ENCODE data around the gene NR6A1.
A peak's percentile ranks its signal among the peaks of the same experiment; 100 is the strongest.

The NR6A1 gene

DNA sequence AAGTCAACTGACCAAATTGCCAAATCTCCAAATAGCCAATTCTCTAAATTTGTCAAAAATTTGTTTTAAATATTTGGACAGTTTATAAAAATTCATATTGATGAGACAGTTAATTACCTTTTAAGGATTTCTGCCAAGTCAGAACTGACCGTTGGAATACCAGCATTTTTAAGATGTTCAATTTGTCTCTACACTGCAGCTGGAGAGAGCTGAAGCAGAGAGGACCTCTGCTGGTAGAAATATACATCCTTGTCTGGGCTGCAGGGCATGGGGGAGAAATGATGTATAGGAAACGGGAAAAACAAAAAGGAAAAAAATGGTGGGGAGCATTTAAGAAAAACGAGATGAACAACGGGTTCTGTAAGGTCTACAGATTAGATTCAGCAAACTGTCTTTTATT, 16.8 kb downstream of the NR6A1 start:
- Histone ChIP-seq H3K4me1 (ENCODE audit: control insufficient read depth, insufficient read depth, low read length) (peaks cover 34% of the 10 kb centered on the region), H3K4me3 (ENCODE audit: low read depth, low read length) (no peak overlapping the region), H3K36me3 (ENCODE audit: control insufficient read depth in 2 of 2, insufficient read depth in 1 of 2, low read length in 2 of 2) (no peaks in the 10 kb centered on the region), H3K9me3 (ENCODE audit: control insufficient read depth, insufficient read depth, low read depth, low read length) (no peaks in the 10 kb centered on the region), H3K27ac (ENCODE audit: extremely low read depth, low read depth, low read length) (no peak overlapping the region)
- POLR2A ChIA-PET, result interaction anchor here (0.5 kb wide), 1 partner anchor 843 kb away, joined by 4 read pairs; no protein-coding TSS in a partner anchor
- CTCF ChIA-PET, result interaction anchor here (0.7 to 4.6 kb wide), 7 partner anchors 15 to 203 kb away, joined by 3 to 22 read pairs (median 4); no protein-coding TSS in a partner anchor
- TF ChIP-seq MYNN (tag by site-specific recombination; IDR thresholded peaks at IDR 0.05; ENCODE audit: borderline replicate concordance) (no peak), ZNF2 (tag by site-specific recombination; IDR thresholded peaks at IDR 0.05) (peak; percentile 60; the same call in 1 of the 2 replicates), PRDM1 (tag by site-specific recombination; IDR thresholded peaks at IDR 0.05) (0 out of 2 replicates have a peak, but pooled peaks have one; percentile 16), ZNF654 (tag by site-specific recombination; IDR thresholded peaks at IDR 0.05; ENCODE audit: low read depth) (peak; percentile 61)
- TF ChIP-seq, protein P1, sequence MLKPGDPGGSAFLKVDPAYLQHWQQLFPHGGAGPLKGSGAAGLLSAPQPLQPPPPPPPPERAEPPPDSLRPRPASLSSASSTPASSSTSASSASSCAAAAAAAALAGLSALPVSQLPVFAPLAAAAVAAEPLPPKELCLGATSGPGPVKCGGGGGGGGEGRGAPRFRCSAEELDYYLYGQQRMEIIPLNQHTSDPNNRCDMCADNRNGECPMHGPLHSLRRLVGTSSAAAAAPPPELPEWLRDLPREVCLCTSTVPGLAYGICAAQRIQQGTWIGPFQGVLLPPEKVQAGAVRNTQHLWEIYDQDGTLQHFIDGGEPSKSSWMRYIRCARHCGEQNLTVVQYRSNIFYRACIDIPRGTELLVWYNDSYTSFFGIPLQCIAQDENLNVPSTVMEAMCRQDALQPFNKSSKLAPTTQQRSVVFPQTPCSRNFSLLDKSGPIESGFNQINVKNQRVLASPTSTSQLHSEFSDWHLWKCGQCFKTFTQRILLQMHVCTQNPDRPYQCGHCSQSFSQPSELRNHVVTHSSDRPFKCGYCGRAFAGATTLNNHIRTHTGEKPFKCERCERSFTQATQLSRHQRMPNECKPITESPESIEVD (tag by site-specific recombination; IDR thresholded peaks at IDR 0.05), result peak; percentile 50; the same call in 1 of the 2 replicates

DNA sequence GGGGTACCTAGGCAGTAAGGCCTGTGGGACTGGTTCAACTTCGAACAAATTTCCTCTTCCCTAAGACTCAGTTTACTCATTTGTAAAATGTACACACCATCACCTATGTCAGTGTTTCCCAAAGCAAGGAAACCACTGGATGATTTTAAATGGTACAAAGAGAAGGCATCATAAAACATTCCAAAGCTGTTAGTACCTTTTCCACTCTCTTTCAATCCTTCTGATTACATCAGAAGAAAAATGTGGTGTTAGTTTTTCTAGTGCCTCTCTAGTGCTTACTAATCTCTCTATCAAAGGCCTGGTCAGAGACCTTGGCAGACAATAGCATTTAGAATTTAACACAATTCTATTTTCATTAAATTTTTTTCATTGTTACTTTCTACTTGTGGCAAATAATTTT, 18.1 kb downstream of the NR6A1 start:
- Histone ChIP-seq H3K4me3 (ENCODE audit: low read depth, low read length) (no peak overlapping the region), H3K36me3 (ENCODE audit: control insufficient read depth in 2 of 2, insufficient read depth in 1 of 2, low read length in 2 of 2) (no peaks in the 10 kb centered on the region), H3K4me1 (ENCODE audit: control insufficient read depth, insufficient read depth, low read length) (peaks cover 22% of the 10 kb centered on the region), H3K27ac (ENCODE audit: extremely low read depth, low read depth, low read length) (no peak overlapping the region), H3K9me3 (ENCODE audit: control insufficient read depth, insufficient read depth, low read depth, low read length) (no peaks in the 10 kb centered on the region)
- ChIA-PET POLR2A (no interaction called here), CTCF (interaction anchor here (0.6 to 4.6 kb wide), 10 partner anchors 11 to 241 kb away, joined by 3 to 22 read pairs (median 6); no protein-coding TSS in a partner anchor)
- TF ChIP-seq, protein P2, sequence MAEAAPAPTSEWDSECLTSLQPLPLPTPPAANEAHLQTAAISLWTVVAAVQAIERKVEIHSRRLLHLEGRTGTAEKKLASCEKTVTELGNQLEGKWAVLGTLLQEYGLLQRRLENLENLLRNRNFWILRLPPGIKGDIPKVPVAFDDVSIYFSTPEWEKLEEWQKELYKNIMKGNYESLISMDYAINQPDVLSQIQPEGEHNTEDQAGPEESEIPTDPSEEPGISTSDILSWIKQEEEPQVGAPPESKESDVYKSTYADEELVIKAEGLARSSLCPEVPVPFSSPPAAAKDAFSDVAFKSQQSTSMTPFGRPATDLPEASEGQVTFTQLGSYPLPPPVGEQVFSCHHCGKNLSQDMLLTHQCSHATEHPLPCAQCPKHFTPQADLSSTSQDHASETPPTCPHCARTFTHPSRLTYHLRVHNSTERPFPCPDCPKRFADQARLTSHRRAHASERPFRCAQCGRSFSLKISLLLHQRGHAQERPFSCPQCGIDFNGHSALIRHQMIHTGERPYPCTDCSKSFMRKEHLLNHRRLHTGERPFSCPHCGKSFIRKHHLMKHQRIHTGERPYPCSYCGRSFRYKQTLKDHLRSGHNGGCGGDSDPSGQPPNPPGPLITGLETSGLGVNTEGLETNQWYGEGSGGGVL (tag by site-specific recombination; IDR thresholded peaks at IDR 0.05), result no peak
- TF ChIP-seq ZNF354C (tag by site-specific recombination; IDR thresholded peaks at IDR 0.05; ENCODE audit: borderline replicate concordance, low read depth) (no peak), ZNF654 (tag by site-specific recombination; IDR thresholded peaks at IDR 0.05; ENCODE audit: low read depth) (no peak), ZNF274 (IDR thresholded peaks at IDR 0.05; ENCODE audit: low read length) (no peak), ZNF274 (tag by site-specific recombination; IDR thresholded peaks at IDR 0.05; ENCODE audit: borderline replicate concordance) (no peak), IKZF3 (tag by site-specific recombination; IDR thresholded peaks at IDR 0.05) (peak; percentile 65), TCF7L2 (IDR thresholded peaks at IDR 0.05; ENCODE audit: borderline replicate concordance, low read depth, low read length) (peak; percentile 32; the same call in 1 of the 2 replicates), PRDM1 (tag by site-specific recombination; IDR thresholded peaks at IDR 0.05) (peak; percentile 40; the same call in 1 of the 2 replicates)
- TF ChIP-seq, protein P3, sequence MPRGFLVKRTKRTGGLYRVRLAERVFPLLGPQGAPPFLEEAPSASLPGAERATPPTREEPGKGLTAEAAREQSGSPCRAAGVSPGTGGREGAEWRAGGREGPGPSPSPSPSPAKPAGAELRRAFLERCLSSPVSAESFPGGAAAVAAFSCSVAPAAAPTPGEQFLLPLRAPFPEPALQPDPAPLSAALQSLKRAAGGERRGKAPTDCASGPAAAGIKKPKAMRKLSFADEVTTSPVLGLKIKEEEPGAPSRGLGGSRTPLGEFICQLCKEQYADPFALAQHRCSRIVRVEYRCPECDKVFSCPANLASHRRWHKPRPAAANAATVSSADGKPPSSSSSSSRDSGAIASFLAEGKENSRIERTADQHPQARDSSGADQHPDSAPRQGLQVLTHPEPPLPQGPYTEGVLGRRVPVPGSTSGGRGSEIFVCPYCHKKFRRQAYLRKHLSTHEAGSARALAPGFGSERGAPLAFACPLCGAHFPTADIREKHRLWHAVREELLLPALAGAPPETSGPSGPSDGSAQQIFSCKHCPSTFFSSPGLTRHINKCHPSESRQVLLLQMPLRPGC (tag by site-specific recombination; IDR thresholded peaks at IDR 0.05), result no peak
- TF ChIP-seq, protein P1 (tag by site-specific recombination; IDR thresholded peaks at IDR 0.05), result peak; percentile 81

DNA sequence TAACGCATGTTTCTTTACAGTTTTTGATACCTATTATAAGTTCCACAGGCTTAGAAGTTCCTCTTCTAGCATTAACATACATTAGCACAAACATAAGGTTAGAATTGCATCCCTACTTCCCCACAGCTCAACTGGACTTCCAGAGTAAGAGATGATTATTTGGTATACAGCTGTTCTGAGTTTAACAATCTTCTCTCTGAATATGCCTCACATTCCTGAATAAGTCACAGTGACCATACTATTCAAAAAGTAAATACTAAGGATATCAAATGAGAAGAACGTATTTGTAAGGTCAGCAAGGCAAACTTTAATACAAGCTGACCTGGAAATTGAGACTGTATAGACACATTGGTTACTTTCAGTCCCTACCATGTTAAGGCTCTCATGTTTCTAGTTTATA, 21.3 kb downstream of the NR6A1 start:
- no peak overlapping the region for H3K4me3 ChIP-seq (ENCODE audit: low read depth, low read length)
- CTCF ChIA-PET, result interaction anchor here (2.0 kb wide), 1 partner anchor 37 kb away, joined by 5 read pairs; no protein-coding TSS in a partner anchor
- no peaks in the 10 kb centered on the region for H3K9me3 ChIP-seq (ENCODE audit: control insufficient read depth, insufficient read depth, low read depth, low read length)
- peaks cover 6% of the 10 kb centered on the region for H3K4me1 ChIP-seq (ENCODE audit: control insufficient read depth, insufficient read depth, low read length)
- H3K27ac ChIP-seq (ENCODE audit: extremely low read depth, low read depth, low read length), result no peak overlapping the region
- POLR2A ChIA-PET, result no interaction called here
- no peaks in the 10 kb centered on the region for H3K36me3 ChIP-seq (ENCODE audit: control insufficient read depth in 2 of 2, insufficient read depth in 1 of 2, low read length in 2 of 2)
- TF ChIP-seq ZNF157 (tag by site-specific recombination; IDR thresholded peaks at IDR 0.05) (no peak), ZNF423 (tag by site-specific recombination; IDR thresholded peaks at IDR 0.05) (no peak), ZNF768 (tag by site-specific recombination; IDR thresholded peaks at IDR 0.05) (no peak), ZNF335 (tag by site-specific recombination; conservative IDR thresholded peaks at IDR 0.05) (no peak), ZNF311 (tag by site-specific recombination; IDR thresholded peaks at IDR 0.05; ENCODE audit: borderline replicate concordance) (no peak), ZFHX2 (tag by site-specific recombination; conservative IDR thresholded peaks at IDR 0.05) (no peak), KLF16 (tag by site-specific recombination; IDR thresholded peaks at IDR 0.05) (no peak)
- TF ChIP-seq, protein P1 (tag by site-specific recombination; IDR thresholded peaks at IDR 0.05), result no peak
- TF ChIP-seq, protein P4, sequence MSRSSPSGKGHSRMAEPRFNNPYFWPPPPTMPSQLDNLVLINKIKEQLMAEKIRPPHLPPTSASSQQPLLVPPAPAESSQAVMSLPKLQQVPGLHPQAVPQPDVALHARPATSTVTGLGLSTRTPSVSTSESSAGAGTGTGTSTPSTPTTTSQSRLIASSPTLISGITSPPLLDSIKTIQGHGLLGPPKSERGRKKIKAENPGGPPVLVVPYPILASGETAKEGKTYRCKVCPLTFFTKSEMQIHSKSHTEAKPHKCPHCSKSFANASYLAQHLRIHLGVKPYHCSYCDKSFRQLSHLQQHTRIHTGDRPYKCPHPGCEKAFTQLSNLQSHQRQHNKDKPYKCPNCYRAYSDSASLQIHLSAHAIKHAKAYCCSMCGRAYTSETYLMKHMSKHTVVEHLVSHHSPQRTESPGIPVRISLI (tag by site-specific recombination; IDR thresholded peaks at IDR 0.05), result no peak

Measured in HEK293 (cell line).